ENCODE measurements around the gene CYFIP2. TPM values are rescaled to one million over a fixed set of nuclear protein-coding genes. Genes with fewer than 3 reads are reported as not detected.

The CYFIP2 gene
- total RNA-seq, 1 donor from 2014 or later, result 59.2 TPM

DNA sequence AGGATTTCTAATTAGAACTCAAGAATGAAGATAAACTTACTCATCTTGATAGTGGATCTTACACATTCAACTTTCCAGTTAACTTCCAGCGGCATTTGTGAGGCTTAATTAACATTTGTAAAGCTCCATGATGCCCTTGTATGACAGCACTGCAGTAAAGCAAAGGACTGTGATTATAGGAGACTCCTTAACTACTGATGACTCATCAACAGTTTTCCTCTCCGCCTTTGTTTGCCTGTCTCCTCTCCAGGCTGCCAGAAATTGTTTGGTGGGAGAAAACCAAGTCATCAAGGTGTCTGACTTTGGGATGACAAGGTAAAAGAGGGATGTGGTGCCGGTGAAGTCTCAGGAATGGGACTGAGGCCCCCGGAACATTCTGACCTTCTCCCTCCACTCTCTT is 20.4 kb upstream of the CYFIP2 start:
- no peak for TF ChIP-seq CTCF (conservative IDR thresholded peaks at IDR 0.05; ENCODE audit: low read depth, low read length)
- DNase-seq (ENCODE audit: low read depth), result no peak
- H3K4me3 ChIP-seq (ENCODE audit: low read depth, low read length), result no peak overlapping the region

DNA sequence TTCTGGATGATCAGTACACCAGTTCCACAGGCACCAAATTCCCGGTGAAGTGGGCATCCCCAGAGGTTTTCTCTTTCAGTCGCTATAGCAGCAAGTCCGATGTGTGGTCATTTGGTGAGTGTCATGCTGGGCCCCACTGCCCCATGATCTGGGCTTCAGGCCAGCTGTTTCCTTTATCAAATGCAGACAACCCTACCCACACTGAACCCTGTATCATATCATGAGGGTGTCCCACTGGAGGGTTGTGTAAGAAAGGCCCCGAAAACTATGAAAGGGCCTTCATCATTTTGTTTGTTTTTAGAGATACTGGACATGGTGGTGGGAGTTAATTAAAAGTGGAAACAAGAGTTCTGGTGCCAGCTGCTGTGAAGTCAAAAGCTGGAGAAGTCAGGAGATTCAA is 20.0 kb upstream of the CYFIP2 start:
- no peak overlapping the region for H3K4me3 ChIP-seq (ENCODE audit: low read depth, low read length)
- DNase-seq (ENCODE audit: low read depth), result no peak
- TF ChIP-seq CTCF (conservative IDR thresholded peaks at IDR 0.05; ENCODE audit: low read depth, low read length), result no peak

- DNase-seq (ENCODE audit: low read depth), result no peak
- no peak overlapping the region for H3K4me3 ChIP-seq (ENCODE audit: low read depth, low read length)
- no peak for TF ChIP-seq CTCF (conservative IDR thresholded peaks at IDR 0.05; ENCODE audit: low read depth, low read length)
These were observed 18.7 kb upstream of the CYFIP2 start for GRCh38 chr5:157247267-157247666.

- no peak for DNase-seq (ENCODE audit: low read depth)
- no peak for TF ChIP-seq CTCF (conservative IDR thresholded peaks at IDR 0.05; ENCODE audit: low read depth, low read length)
These were observed 17.0 kb upstream of the CYFIP2 start for GRCh38 chr5:157248821-157249470.

GRCh38 chr5:157252711-157253465 is 13.0 kb upstream of the CYFIP2 start:
- TF ChIP-seq CTCF (conservative IDR thresholded peaks at IDR 0.05; ENCODE audit: low read depth, low read length), result no peak
- H3K4me3 ChIP-seq (ENCODE audit: low read depth, low read length), result no peak overlapping the region
- DNase-seq (ENCODE audit: low read depth), result no peak

More at GRCh38 chr5:157248821-157249470, 17.0 kb upstream of the CYFIP2 start:
- no peak overlapping the region for H3K4me3 ChIP-seq (ENCODE audit: low read depth, low read length)

DNA sequence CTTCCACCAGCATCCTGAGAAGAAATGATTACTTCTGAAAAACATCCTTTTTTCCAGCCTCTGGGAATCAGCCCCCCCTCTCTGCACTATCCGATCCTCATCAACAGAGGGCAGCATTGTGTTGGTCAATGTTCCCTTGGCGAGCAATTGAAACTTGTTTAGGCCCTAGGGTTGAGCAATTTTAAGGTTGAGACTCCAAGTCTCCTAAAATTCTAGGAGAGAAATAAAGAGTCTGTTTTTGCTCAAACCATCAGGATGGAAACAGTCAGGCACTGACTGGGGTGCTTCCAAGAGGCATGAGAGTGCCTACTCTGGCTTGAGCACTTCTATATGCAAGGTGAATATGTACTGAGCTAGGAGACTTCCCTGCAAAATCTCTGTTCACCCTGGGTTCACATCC is 12.4 kb upstream of the CYFIP2 start:
- DNase-seq (ENCODE audit: low read depth), result no peak
- peak; percentile 99 for TF ChIP-seq CTCF (conservative IDR thresholded peaks at IDR 0.05; ENCODE audit: low read depth, low read length)
- no peak overlapping the region for H3K4me3 ChIP-seq (ENCODE audit: low read depth, low read length)
